B cell (primary cell): ENCODE data around the gene PTPN21. TPM values are rescaled to one million over a fixed set of nuclear protein-coding genes. Genes with fewer than 3 reads are reported as not detected.

ENCODE experiments used
- ATAC-seq: fragments of 200-7000 bp; cut with Tn5 transposase; one replicate; pipeline ENCODE4 v1.10.0; 2021; ENCODE audit warnings: low read depth, mild to moderate bottlenecking, moderate number of reproducible peaks, moderate library complexity
- CTCF ChIA-PET: fragments of 350-600 bp; sonication (Branson Sonifier 250); formaldehyde crosslinking; loops from one replicate; lab custom pipeline; 2021; ENCODE audit warnings: antibody characterized with exemption, inconsistent platforms; lab: Charles Lee
- POLR2A ChIA-PET: fragments of 350-600 bp; sonication (Branson Sonifier 250); formaldehyde crosslinking; loops from one replicate; lab custom pipeline; 2021; ENCODE audit warnings: antibody characterized with exemption; lab: Charles Lee
- DNase-seq: peaks from one replicate; pipeline ENCODE4 v3.0.0; 2013
- H2AFZ ChIP-seq: 2 replicates; pipeline ENCODE4 v1.6.1; 2012; ENCODE audit warnings: mild to moderate bottlenecking, low read depth, low read length; ENCODE audit not compliant: insufficient read depth, poor library complexity, severe bottlenecking
- H3K27ac ChIP-seq, 2 donors: 1 replicate in 1 of 2; 2 replicates in 1 of 2; pipeline ENCODE4 v1.5.1; 2012 to 2013; ENCODE audit warnings: low read length in 2 of 2, mild to moderate bottlenecking in 2 of 2, moderate library complexity in 1 of 2
- H3K27me3 ChIP-seq, 4 experiments: fragments of 200-600 bp in 1 of 4; sonication (generic) in 1 of 4; replicated peaks in 1 of 4; 1 replicate in 2 of 4; 2 replicates in 2 of 4; pipeline versions ENCODE4 v1.6.1 to v1.7.0; 2013 to 2016; ENCODE audit warnings: low read length in 3 of 4, mild to moderate bottlenecking in 2 of 4, mixed read lengths in 1 of 4, moderate library complexity in 1 of 4; ENCODE audit not compliant: insufficient read depth in 4 of 4, control insufficient read depth in 3 of 4; ENCODE audit errors: control extremely low read depth in 1 of 4
- H3K36me3 ChIP-seq, 2 experiments: replicated peaks in 1 of 2; 1 replicate in 1 of 2; 2 replicates in 1 of 2; pipeline versions ENCODE4 v1.6.1 to v1.7.1; 2013; ENCODE audit warnings: low read length in 1 of 2; ENCODE audit not compliant: insufficient read depth in 2 of 2, control insufficient read depth in 1 of 2; ENCODE audit errors: control extremely low read depth in 1 of 2, extremely low read depth in 1 of 2
- H3K4me1 ChIP-seq, 2 donors: fragments of 200-600 bp in 1 of 2; sonication (generic) in 1 of 2; 1 replicate in 1 of 2; 2 replicates in 1 of 2; pipeline versions ENCODE4 v1.5.1 to v1.6.1; 2013 to 2017; ENCODE audit warnings: low read length in 2 of 2; ENCODE audit not compliant: control insufficient read depth in 2 of 2, insufficient read depth in 2 of 2
- H3K4me2 ChIP-seq: replicated peaks from 2 replicates; pipeline ENCODE3; 2012; ENCODE audit warnings: mild to moderate bottlenecking, low read depth, low read length; ENCODE audit not compliant: poor library complexity, severe bottlenecking
- H3K4me3 ChIP-seq, 5 experiments: fragments of 200-600 bp in 1 of 5; sonication (generic) in 1 of 5; 1 replicate in 3 of 5; 2 replicates in 2 of 5; pipeline versions ENCODE4 v1.5.1 to v1.7.0; 2011 to 2016; ENCODE audit warnings: low read length in 4 of 5, mild to moderate bottlenecking in 4 of 5, low read depth in 2 of 5, control low read depth in 1 of 5, moderate library complexity in 1 of 5; ENCODE audit not compliant: insufficient read depth in 1 of 5; ENCODE audit errors: control extremely low read depth in 1 of 5, extremely low read depth in 1 of 5
- H3K79me2 ChIP-seq: fragments of 200-600 bp; sonication (generic); one replicate; pipeline ENCODE4 v1.6.0; 2016; ENCODE audit warnings: low read length; ENCODE audit not compliant: control insufficient read depth, insufficient read depth
- H3K9ac ChIP-seq: fragments of 200-600 bp; sonication (generic); 2 replicates; pipeline ENCODE4 v1.6.1; 2017; ENCODE audit warnings: mild to moderate bottlenecking, low read length, moderate library complexity
- H3K9me3 ChIP-seq, 3 donors: one replicate each; pipeline versions ENCODE4 v1.6.1 to v1.7.1; 2013; ENCODE audit warnings: low read length in 2 of 3; ENCODE audit not compliant: control insufficient read depth in 2 of 3, insufficient read depth in 1 of 3; ENCODE audit errors: control extremely low read depth in 1 of 3
- H4K20me1 ChIP-seq: 2 replicates; pipeline ENCODE4 v1.6.0; 2012; ENCODE audit warnings: mild to moderate bottlenecking, low read length; ENCODE audit not compliant: insufficient read depth, control insufficient read depth, poor library complexity, severe bottlenecking
- H3K27ac Mint-ChIP-seq: one replicate; pipeline ENCODE4 v1.8.0; 2021; ENCODE audit warnings: mixed read lengths
- H3K27me3 Mint-ChIP-seq: one replicate; pipeline ENCODE4 v1.8.0; 2021; ENCODE audit warnings: mixed read lengths
- H3K4me1 Mint-ChIP-seq: one replicate; pipeline ENCODE4 v1.8.0; 2021; ENCODE audit warnings: mixed read lengths
- H3K4me3 Mint-ChIP-seq: one replicate; pipeline ENCODE4 v1.8.0; 2021; ENCODE audit warnings: mixed read lengths
- H3K9me3 Mint-ChIP-seq: one replicate; pipeline ENCODE4 v1.8.0; 2022; ENCODE audit warnings: mixed read lengths; ENCODE audit not compliant: insufficient read depth
- EZH2 ChIP-seq: IDR thresholded peaks from 2 replicates; pipeline ENCODE4 v1.6.1; 2012; ENCODE audit warnings: borderline replicate concordance, low read depth, mild to moderate bottlenecking, moderate library complexity, low read length; ENCODE audit not compliant: insufficient read depth, poor library complexity, severe bottlenecking
- WGBS: methylation state at CpG from one replicate; pipeline ENCODE4 v1.1.5; 2013; ENCODE audit warnings: missing lambda C conversion rate; ENCODE audit not compliant: insufficient coverage; 5-methylcytosine and 5-hydroxymethylcytosine counted together
- intact Hi-C: fragments of 100-400 bp; cut with micrococcal nuclease; formaldehyde crosslinking; loops from one replicate; pipeline ENCODE4 v1.10.0; 2022
- polyA plus RNA-seq: library from polyadenylated mRNA; depleted of rRNA; stranded (reverse); fragments of >200 nt; gene quantifications from 2 replicates; pipeline ENCODE4 v1.2.3, GENCODE V29; 2012
- total RNA-seq, 2 donors: library from RNA; stranded (reverse); fragments of 120-200 nt in 1 of 2; gene quantifications; 1 replicate in 1 of 2; 2 replicates in 1 of 2; pipeline versions ENCODE4 v1.2.3 to v1.2.4, GENCODE V29; 2013 to 2022
- TF ChIP-seq, protein P1 (sequence below): fragments of 200-600 bp; IDR thresholded peaks from one replicate; pipeline ENCODE4 v1.8.0; 2022; ENCODE audit warnings: antibody characterized with exemption, mild to moderate bottlenecking

Gene PTPN21
- total and polyA plus RNA-seq, 2 donors (not counting 1 experiment from before 2014, with no cell fraction given): not detected

DNA sequence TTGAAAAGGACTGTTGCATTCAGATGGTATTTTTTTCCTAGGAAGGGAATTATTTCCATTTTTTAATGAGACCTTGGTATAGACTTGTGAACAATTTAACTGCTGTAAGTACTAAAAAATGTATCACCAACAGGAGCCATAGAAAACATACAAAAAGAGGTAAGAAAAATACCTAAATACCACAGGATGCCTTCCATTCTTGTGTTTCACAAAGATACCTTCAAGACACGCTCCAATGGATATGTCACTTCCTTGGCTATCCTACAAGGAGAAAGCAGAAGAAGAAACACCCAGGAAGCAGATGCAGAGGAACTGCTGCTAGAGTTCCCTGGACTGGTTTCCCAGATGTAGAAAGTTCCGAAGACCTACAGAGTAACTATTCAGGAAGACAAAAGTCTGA, 54.2 kb downstream of the PTPN21 start:
- Histone ChIP-seq H3K4me1 (no peaks in the 10 kb centered on the region), H3K27ac (no peak overlapping the region), H3K27me3 (no peaks in the 10 kb centered on the region), H3K79me2 (no peaks in the 10 kb centered on the region), H3K4me2 (no peak overlapping the region), H4K20me1 (no peaks in the 10 kb centered on the region), H3K36me3 (no peaks in the 10 kb centered on the region), H3K4me3 (no peak overlapping the region), H3K9ac (no peak overlapping the region), H3K9me3 (no peaks in the 10 kb centered on the region), H2AFZ (no peak overlapping the region)
- TF ChIP-seq, protein P1, sequence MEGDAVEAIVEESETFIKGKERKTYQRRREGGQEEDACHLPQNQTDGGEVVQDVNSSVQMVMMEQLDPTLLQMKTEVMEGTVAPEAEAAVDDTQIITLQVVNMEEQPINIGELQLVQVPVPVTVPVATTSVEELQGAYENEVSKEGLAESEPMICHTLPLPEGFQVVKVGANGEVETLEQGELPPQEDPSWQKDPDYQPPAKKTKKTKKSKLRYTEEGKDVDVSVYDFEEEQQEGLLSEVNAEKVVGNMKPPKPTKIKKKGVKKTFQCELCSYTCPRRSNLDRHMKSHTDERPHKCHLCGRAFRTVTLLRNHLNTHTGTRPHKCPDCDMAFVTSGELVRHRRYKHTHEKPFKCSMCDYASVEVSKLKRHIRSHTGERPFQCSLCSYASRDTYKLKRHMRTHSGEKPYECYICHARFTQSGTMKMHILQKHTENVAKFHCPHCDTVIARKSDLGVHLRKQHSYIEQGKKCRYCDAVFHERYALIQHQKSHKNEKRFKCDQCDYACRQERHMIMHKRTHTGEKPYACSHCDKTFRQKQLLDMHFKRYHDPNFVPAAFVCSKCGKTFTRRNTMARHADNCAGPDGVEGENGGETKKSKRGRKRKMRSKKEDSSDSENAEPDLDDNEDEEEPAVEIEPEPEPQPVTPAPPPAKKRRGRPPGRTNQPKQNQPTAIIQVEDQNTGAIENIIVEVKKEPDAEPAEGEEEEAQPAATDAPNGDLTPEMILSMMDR: no peak
- TF ChIP-seq EZH2: no peak
- ChIA-PET CTCF (no interaction called here), POLR2A (no interaction called here)
- H3K4me1 Mint-ChIP-seq: no peaks in the 10 kb centered on the region
- no peak overlapping the region for H3K4me3 Mint-ChIP-seq
- no CpG with 5 or more reads among the region's 2 CpGs for WGBS
- H3K9me3 Mint-ChIP-seq: no peaks in the 10 kb centered on the region
- H3K27ac Mint-ChIP-seq: no peak overlapping the region
- intact Hi-C loops: no loop called here
- DNase-seq (no peak), ATAC-seq (no peak)
- peaks cover 23% of the 10 kb centered on the region for H3K27me3 Mint-ChIP-seq

DNA sequence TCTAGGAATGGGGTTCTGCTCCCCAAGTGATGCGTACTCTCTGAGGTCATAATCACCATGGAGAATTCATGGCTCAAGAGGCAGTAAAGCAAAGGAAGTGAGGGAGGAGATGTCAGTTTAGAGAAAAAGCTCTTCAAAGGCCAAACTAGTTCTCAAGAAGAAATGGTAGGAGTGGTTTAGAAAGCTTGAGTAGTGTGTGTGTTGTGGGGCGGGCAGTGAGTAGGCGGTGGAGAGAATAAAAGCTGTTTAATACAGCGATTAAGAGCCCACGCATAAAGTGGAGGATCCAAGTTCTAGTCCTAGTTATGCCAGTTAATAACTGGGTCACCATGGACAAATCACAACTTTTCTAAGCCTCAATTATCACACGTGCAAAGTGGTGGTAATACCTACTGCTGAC, 55.6 kb downstream of the PTPN21 start:
- Mint-ChIP-seq H3K9me3 (no peaks in the 10 kb centered on the region), H3K4me1 (no peaks in the 10 kb centered on the region), H3K27ac (no peak overlapping the region), H3K27me3 (peaks cover 23% of the 10 kb centered on the region), H3K4me3 (no peak overlapping the region)
- ChIA-PET POLR2A (no interaction called here), CTCF (no interaction called here)
- Histone ChIP-seq H4K20me1 (no peaks in the 10 kb centered on the region), H3K27ac (no peak overlapping the region), H3K36me3 (no peaks in the 10 kb centered on the region), H3K4me1 (no peaks in the 10 kb centered on the region), H3K79me2 (no peaks in the 10 kb centered on the region), H3K9me3 (no peaks in the 10 kb centered on the region), H3K4me2 (no peak overlapping the region), H3K9ac (no peak overlapping the region), H3K27me3 (no peaks in the 10 kb centered on the region), H3K4me3 (no peak overlapping the region), H2AFZ (no peak overlapping the region)
- intact Hi-C loops: loop anchor here (10.0 kb wide), 1 partner anchor 554 kb away; no protein-coding TSS in a partner anchor
- WGBS: 100% methylated on average over 3 of the region's 6 CpGs
- TF ChIP-seq, protein P1: no peak
- no peak for TF ChIP-seq EZH2
- no peak for DNase-seq
- no peak for ATAC-seq
